Progenitor cell of endocrine pancreas (in vitro differentiated cells): ENCODE results near the gene TMEM132D. TPM values are rescaled to one million over a fixed set of nuclear protein-coding genes. Genes with fewer than 3 reads are reported as not detected.

Experiments
- DNase-seq: peaks from one replicate; pipeline ENCODE4 v3.0.0; 2021; ENCODE audit warnings: low spot score; ENCODE audit not compliant: unreplicated experiment
- H3K27ac Mint-ChIP-seq: 2 replicates; pipeline ENCODE4 v1.8.0; 2021; ENCODE audit warnings: mild to moderate bottlenecking, moderate library complexity, mixed read lengths
- H3K27me3 Mint-ChIP-seq: 2 replicates; pipeline ENCODE4 v1.8.0; 2021; ENCODE audit warnings: mixed read lengths
- H3K36me3 Mint-ChIP-seq: 2 replicates; pipeline ENCODE4 v1.8.0; 2022; ENCODE audit warnings: mixed read lengths; ENCODE audit not compliant: insufficient read depth
- H3K4me1 Mint-ChIP-seq: 2 replicates; pipeline ENCODE4 v1.8.0; 2021; ENCODE audit warnings: low read depth, mixed read lengths
- H3K4me3 Mint-ChIP-seq: 2 replicates; pipeline ENCODE4 v1.8.0; 2021; ENCODE audit warnings: low read depth, mild to moderate bottlenecking, moderate library complexity, mixed read lengths
- H3K9me3 Mint-ChIP-seq: 2 replicates; pipeline ENCODE4 v1.8.0; 2021; ENCODE audit warnings: low read depth, mixed read lengths
- total RNA-seq: library from RNA; stranded (reverse); gene quantifications from 2 replicates; pipeline ENCODE4 v1.2.1, GENCODE V29; 2021
- TF ChIP-seq, protein P1 (sequence below): fragments of 200-600 bp; sonication (generic); IDR thresholded peaks from one replicate; pipeline ENCODE4 v1.5.0; 2021; ENCODE audit warnings: antibody characterized with exemption, mild to moderate bottlenecking; ENCODE audit not compliant: unreplicated experiment

TMEM132D gene
- total RNA-seq, 1 donor from 2014 or later = 0.46 TPM

DNA sequence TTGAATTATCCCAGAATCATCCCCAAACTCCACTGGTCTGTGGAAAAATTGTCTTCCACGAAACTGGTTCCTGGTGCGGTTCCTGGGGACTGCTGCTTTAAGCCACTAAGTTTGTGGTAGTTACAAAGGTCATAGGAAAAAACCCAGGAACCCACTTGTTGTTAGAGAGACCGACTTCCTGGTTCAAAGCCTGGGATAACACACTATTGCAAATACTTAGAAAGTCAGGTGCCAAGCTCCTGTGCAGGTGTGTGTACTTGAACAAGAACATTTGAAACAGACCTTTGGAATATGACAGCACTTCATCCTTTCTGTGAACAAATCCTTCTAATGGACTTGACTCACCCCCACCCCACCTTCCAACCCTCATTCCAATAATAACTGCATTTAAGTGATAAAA lies 530.9 kb downstream of the TMEM132D start:
- peaks cover 44% of the 10 kb centered on the region for H3K27me3 Mint-ChIP-seq
- H3K9me3 Mint-ChIP-seq = peaks cover 14% of the 10 kb centered on the region
- peaks cover 3% of the 10 kb centered on the region for H3K36me3 Mint-ChIP-seq
- H3K27ac Mint-ChIP-seq = no peak overlapping the region
- no peaks in the 10 kb centered on the region for H3K4me1 Mint-ChIP-seq
- TF ChIP-seq, protein P1, sequence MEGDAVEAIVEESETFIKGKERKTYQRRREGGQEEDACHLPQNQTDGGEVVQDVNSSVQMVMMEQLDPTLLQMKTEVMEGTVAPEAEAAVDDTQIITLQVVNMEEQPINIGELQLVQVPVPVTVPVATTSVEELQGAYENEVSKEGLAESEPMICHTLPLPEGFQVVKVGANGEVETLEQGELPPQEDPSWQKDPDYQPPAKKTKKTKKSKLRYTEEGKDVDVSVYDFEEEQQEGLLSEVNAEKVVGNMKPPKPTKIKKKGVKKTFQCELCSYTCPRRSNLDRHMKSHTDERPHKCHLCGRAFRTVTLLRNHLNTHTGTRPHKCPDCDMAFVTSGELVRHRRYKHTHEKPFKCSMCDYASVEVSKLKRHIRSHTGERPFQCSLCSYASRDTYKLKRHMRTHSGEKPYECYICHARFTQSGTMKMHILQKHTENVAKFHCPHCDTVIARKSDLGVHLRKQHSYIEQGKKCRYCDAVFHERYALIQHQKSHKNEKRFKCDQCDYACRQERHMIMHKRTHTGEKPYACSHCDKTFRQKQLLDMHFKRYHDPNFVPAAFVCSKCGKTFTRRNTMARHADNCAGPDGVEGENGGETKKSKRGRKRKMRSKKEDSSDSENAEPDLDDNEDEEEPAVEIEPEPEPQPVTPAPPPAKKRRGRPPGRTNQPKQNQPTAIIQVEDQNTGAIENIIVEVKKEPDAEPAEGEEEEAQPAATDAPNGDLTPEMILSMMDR = no peak
- DNase-seq = no peak
- H3K4me3 Mint-ChIP-seq = no peak overlapping the region

DNA sequence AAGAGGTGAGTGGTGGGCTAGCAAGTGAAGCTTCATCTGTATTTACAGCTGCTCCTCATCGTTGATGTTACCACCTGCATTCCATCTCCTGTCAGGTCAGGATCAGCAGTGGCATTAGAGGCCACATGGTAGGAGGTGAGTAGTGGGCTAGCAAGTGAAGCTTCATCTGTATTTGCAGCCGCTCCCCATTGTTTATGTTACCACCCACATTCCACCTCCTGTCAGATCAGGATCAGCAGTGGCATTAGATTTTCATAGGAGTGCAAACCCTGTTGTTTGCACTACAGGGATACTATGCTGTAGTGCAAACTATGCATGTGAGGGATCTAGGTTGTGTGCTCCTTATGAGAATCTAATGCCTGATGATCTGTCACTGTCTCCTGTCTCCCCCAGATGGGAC lies 531.5 kb downstream of the TMEM132D start:
- peaks cover 43% of the 10 kb centered on the region for H3K27me3 Mint-ChIP-seq
- TF ChIP-seq, protein P1 = no peak
- no peak for DNase-seq
- H3K27ac Mint-ChIP-seq = no peak overlapping the region
- peaks cover 13% of the 10 kb centered on the region for H3K9me3 Mint-ChIP-seq
- no peak overlapping the region for H3K4me3 Mint-ChIP-seq
- H3K4me1 Mint-ChIP-seq = no peaks in the 10 kb centered on the region
- peaks cover 3% of the 10 kb centered on the region for H3K36me3 Mint-ChIP-seq

GRCh38 chr12:129371268-129371667 lies 532.6 kb downstream of the TMEM132D start:
- Mint-ChIP-seq H3K9me3 (peaks cover 9% of the 10 kb centered on the region), H3K27ac (no peak overlapping the region), H3K4me1 (no peaks in the 10 kb centered on the region), H3K4me3 (no peak overlapping the region), H3K36me3 (peaks cover 2% of the 10 kb centered on the region), H3K27me3 (peaks cover 48% of the 10 kb centered on the region)
- DNase-seq = no peak
- TF ChIP-seq, protein P1 = no peak

- Mint-ChIP-seq H3K36me3 (peaks cover 1% of the 10 kb centered on the region), H3K4me1 (peaks cover 25% of the 10 kb centered on the region)
- TF ChIP-seq, protein P1 = no peak
Measured at GRCh38 chr12:129366656-129367055, 537.2 kb downstream of the TMEM132D start.

GRCh38 chr12:129363041-129363440 lies 540.8 kb downstream of the TMEM132D start:
- peaks cover 26% of the 10 kb centered on the region for H3K4me1 Mint-ChIP-seq
- H3K4me3 Mint-ChIP-seq = no peak overlapping the region
- TF ChIP-seq, protein P1 = no peak
- peaks cover 59% of the 10 kb centered on the region for H3K27me3 Mint-ChIP-seq
- peaks cover 1% of the 10 kb centered on the region for H3K36me3 Mint-ChIP-seq
- peaks cover 6% of the 10 kb centered on the region for H3K9me3 Mint-ChIP-seq
- H3K27ac Mint-ChIP-seq = no peak overlapping the region
- no peak for DNase-seq

More at GRCh38 chr12:129366656-129367055, 537.2 kb downstream of the TMEM132D start:
- no peak for DNase-seq
- H3K9me3 Mint-ChIP-seq = peaks cover 7% of the 10 kb centered on the region
- H3K4me3 Mint-ChIP-seq = no peak overlapping the region
- H3K27ac Mint-ChIP-seq = no peak overlapping the region
- peaks cover 47% of the 10 kb centered on the region for H3K27me3 Mint-ChIP-seq
